ENCODE measurements around the gene BDNF.
"Not testable (repeated sequence)": the region's sequence is repeated elsewhere in the genome, so short reads cannot be mapped to it uniquely, and the experiment has no call there.

BDNF gene

DNA sequence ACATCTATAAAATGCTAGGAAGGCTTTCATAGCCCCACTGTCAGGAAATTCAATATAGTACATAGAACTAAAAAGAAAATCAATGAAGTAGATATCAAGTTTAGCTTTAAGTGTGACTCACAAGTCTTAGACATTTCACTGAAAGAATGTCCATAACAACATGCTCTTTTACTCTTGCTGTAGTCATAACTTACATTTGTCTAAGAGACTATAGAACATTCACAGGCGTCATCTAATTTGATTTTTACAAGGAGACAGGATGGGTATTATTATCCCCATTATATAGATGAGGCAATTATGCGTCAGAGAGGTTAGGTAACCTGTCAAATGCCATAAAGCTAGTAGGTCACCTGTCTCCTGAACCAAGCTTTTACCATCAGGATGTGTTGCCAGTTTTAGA, 36.9 kb downstream of the BDNF start:
- no peak for DNase-seq

DNA sequence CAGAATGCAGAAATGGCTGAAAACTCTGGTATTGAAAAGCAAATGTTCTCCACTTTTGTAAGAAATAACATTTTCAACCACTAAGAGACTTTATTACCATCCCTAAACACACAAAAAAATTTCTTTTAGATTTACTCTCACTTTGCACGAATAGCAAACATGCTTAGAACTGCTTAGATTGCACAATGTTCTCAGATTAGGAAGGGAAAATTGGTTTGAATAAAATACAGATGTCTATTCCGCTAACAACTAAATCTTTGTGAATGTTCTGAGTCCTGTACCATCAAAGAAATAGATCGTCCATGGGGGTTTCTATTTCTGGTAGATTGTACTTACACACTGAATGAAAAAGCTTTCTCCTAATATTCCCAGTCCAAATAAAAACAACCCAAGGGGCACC, 40.1 kb downstream of the BDNF start:
- DNase-seq, result no peak

GRCh38 chr11:27658535-27659236, 41.6 kb downstream of the BDNF start:
- no peak for DNase-seq

DNA sequence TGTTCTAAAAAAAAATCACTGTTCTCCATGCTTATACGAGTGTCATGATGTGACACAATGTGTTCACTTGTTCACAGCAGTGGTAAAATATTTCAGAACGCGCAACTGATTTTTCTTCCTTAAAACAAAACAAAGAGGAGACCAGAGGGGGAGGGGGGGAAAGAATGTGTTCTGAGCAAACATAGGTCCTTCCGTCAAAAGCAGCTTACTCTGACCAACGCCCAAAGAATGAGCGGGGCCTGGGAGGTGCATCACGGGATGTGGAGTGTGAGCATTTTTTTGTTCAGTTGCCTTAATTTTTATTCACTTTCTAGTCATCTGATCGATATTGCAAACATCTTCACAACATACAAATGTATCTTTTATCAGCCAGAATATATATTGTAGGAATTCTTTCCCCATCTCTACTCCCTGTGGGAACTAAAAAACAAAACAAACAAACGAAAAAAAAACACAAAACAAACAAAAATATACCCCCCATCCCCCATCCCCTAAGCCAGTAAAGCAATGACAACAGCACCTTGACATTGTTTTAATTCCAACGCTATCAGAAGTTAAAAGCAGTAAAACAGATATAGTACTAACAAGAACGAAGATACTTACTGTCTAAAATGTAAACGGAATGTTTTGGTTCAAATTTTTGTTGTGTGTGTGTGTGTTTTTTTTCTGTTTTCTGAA, 43.3 kb downstream of the BDNF start:
- DNase-seq, result no peak

GRCh38 chr11:27656320-27656719, 43.9 kb downstream of the BDNF start:
- DNase-seq, result no peak

DNA sequence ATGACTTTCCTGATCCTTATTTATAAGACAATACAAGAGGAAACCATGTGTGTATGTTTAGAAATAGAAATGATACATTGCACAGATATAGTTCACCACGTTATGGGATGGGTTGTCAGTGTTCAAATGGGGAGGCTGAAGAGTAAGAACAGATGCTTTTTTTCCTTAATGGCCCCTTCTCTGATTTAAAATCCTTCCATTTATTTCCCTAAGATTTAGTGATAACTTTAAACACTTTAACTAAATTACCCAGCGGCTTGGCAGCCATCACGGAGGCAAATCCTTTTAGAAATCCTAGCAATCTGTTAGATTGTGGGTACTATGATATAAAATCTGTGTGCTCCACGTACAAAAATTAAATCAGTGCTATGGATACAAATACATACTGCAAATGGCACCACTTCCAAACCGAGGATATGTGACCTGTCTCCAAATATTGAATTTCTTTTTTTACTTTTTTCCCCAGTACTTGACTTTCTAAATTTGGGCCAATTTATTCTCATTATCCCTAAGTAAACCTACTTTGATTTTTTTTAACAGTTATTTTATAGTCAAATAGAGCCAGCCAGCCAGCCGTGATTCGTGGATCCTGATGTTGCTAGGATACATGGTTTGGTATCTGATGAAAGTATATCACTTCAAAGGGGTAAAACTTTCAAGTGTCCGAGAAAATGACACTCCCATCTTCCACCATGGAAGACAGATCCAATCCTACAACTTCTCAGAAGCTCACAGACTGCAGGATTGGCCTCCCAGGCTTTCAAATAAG, 46.1 kb downstream of the BDNF start:
- no peak for DNase-seq

DNA sequence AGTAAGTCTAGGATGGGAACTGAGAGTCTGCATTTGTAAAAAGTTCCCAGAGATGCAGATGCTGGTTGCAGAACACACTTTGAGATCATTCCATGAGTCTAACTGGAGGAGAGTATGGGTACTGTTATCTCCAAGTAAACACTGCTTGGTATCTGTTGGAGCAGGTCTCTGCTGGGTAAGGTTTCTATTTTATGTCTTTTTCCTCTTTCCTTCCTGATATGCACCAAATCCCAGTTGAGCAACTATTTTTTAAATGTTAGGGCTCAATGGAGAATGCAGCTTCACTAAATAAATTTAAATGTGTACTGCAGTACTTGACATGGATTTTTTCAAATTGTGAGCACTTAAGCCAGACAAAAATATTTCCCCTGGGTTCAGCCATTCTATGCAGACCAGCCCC, 48.5 kb downstream of the BDNF start:
- DNase-seq, result no peak

GRCh38 chr11:27650988-27651387, 49.3 kb downstream of the BDNF start:
- no peak for DNase-seq

DNA sequence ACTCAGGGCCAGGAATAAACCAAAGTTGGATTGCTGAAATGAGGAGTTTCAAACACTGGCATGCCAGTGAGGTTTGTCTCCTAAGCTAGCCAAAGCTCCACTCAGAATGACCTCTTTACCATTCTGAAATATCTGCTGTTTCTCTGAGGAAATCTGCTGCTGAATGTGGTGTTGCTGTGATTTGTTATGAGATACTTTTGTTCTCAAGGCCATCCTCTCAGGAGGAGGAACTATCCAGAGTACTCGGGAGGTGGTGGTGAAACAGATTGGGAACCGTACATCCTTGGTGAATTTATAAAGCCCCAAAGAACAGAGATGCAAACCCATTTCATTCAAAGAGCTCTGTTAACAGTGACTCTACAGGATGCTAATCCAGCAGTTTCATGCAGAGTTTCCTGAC, 50.5 kb downstream of the BDNF start:
- DNase-seq, result no peak

- DNase-seq, result no peak
Observed at GRCh38 chr11:27648840-27649239, 51.4 kb downstream of the BDNF start.

GRCh38 chr11:27646051-27646818, 54.0 kb downstream of the BDNF start:
- DNase-seq, result no peak

DNA sequence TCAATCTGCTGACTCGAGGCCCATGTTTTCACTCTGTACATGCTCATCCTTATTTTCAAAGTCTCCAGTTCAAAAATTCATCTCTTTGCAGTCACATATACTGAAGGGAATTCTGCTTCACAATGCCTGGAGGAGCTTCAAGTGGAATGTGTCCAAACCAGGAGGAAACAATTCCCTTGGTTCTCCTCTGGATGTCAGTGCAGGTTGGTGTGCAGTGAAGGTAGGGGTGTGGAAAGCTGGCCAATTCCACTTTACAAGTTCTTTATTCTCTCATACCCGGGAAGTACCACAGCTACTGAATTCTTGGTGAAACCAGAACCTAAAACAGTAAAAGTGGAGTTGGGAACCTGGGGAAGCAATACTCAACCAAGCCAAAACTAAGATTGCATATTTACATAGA, 57.3 kb downstream of the BDNF start:
- DNase-seq, result no peak

DNA sequence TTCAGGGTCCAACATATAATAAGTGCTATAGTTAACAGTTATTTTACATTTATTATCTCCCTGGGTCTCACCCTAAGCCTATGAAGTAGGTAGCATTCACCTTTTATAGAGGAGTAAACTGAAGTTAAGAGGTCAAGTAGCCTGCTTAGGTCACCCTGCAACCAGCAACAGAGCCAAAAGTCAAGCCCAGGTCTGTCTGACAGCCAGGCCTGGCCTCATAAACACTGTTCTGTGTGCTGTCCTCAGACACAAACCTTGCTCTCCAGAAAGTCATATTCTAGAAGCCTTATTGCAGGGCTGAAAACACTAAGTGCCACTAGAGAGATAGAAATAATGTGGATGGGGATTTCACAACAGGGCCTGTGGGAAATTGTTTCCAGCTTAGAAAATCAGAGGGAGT, 59.3 kb downstream of the BDNF start:
- DNase-seq, result no peak

- DNase-seq, result no peak
Observed at GRCh38 chr11:27635567-27636037, 64.7 kb downstream of the BDNF start.

DNA sequence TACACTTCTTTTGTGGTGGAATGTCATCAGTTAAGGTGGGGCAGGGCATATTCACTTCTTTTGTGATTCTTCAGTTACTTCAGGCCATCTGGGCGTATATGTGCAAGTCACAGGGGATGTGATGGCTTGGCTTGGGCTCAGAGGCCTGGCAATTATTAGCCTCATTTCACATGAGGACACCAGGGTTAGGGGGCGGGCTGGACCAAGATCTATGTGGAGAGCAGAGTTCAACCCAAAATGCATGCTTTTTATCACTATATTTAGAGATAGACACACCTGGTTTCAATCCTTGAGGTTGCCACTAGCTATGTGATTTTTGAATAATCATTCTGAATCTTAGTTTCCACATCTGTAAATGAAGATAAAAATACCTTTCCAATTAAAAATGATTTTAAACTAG, 65.5 kb downstream of the BDNF start:
- DNase-seq, result not testable (repeated sequence)

DNA sequence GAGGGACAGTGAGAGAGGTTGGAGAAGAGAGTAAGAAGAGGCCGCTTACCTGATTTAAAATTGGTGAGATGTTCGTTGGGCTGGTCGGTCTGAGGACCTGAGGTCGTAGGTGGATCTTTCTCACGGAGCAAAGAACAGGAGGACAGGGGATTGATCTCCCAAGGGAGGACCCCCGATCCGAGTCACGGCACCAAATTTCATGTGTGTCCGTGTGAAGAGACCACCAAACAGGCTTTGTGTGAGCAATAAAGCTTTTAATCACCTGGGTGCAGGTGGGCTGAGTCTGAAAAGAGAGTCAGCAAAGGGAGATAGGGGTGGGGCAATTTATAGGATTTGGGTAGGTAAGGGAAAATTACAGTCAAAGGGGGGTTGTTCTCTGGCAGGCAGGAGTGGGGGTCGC, 66.0 kb downstream of the BDNF start:
- not testable (repeated sequence) for DNase-seq

- DNase-seq, result not testable (repeated sequence)
Observed at GRCh38 chr11:27629023-27629422, 71.2 kb downstream of the BDNF start.

GRCh38 chr11:27627979-27628378, 72.3 kb downstream of the BDNF start:
- no peak for DNase-seq

DNA sequence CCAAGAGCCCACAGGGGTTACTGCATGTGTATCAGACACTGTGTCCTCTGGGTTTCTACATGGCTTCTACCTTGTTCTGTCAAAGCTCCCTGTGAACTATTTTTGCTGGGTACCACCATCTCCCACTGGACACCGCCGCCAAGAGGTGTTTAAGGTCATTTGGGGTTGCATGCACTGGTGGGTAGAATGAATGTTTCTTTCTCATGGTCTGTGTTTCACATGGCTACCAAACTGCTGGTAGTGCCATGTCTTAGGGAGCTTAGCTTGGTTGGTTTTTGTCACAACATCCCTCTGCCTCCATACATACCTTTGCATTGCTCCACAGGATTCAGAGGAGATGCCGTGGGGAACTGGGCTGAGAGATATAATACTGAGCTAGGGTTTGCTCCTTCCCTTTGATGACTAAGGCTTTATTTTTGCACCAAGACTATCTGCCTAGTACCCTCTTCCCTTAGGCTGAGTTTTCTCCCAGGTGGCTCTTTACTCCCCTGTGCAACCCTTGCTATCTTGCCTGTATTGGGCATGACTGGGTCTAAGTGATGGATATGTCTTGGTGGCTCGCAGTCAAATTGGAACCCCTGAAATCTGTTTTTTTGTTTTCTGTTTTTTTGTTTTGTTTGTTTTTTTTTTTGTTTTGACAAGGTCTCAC, 73.2 kb downstream of the BDNF start:
- DNase-seq, result no peak

GRCh38 chr11:27626269-27626937, 73.9 kb downstream of the BDNF start:
- no peak for DNase-seq

- DNase-seq, result no peak
Observed at GRCh38 chr11:27625347-27625912, 74.8 kb downstream of the BDNF start.
